ENCODE results near the gene LRRC74B.
A peak's percentile ranks its signal among the peaks of the same experiment; 100 is the strongest.
"Not testable (repeated sequence)": the region's sequence is repeated elsewhere in the genome, so short reads cannot be mapped to it uniquely, and the experiment has no call there.

The LRRC74B gene

DNA sequence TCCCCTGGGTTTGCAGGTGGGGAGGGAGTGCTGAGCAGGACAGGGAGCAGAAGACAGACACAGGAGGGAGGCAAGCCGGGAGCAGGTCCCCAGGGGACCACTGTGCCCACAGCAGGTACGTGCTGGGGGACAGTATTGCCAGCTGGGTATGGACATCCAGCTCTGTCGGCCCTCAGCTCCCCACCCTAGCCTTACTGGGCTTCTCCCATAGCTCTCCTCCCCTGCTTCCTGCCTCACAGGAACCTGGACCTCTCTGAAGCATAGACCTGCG lies 9.8 kb downstream of the LRRC74B start:
- no peaks in the 10 kb centered on the region for H3K9me3 ChIP-seq (replicated peaks in 1 of 11)
- 0 out of 22 replicates have a peak, but pooled peaks cover 0 to 2% (median 0%) of the 10 kb centered on the region in 11 experiments for H4K20me1 ChIP-seq
- no peaks in the 10 kb centered on the region for H3K27me3 ChIP-seq
- peak overlapping the region in 1 of 11 experiments; percentile 26; a peak in 1 of 22 replicates for H3K9ac ChIP-seq
- peaks cover 23 to 57% (median 50%) of the 10 kb centered on the region in 10 experiments for H3K4me1 ChIP-seq
- TF ChIP-seq Cebpa-rat (IDR thresholded peaks at IDR 0.05) = no peak
- H3K27ac ChIP-seq = no peak overlapping the region
- H3K4me2 ChIP-seq = peak overlapping the region; percentile 70 to 88 (median 80)
- H3K4me3 ChIP-seq = peak overlapping the region in 1 of 10 experiments; percentile 30; a peak in 2 of 20 replicates
- no peaks in the 10 kb centered on the region for H3K36me3 ChIP-seq

DNA sequence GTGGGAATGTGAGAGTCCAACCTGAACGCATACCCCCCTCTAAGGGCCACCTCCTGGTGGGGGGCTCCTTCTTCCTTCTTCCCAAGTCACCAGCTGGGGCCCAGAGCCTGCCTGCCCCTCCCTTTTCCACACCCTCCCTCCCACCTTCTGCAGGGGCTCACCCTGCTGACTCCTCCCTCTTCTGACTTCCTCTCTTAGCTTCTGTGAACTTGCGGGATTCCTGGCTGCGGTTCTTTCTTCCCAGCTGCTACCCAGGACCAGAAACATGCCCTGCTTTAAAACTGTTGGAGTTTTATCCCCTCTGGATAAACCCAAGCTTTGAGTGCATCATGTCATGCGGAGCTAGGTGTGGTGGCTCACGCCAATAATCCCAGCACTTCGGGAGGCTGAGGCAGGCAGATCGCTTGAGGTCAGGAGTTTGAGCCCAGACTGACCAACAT lies 10.2 kb downstream of the LRRC74B start:
- H4K20me1 ChIP-seq = 0 out of 22 replicates have a peak, but pooled peaks cover 0 to 2% (median 0%) of the 10 kb centered on the region in 11 experiments
- H3K27ac ChIP-seq = no peak overlapping the region
- no peak for TF ChIP-seq Cebpa-rat (IDR thresholded peaks at IDR 0.05)
- no peaks in the 10 kb centered on the region for H3K27me3 ChIP-seq
- peak overlapping the region; percentile 70 to 88 (median 80) for H3K4me2 ChIP-seq
- peak overlapping the region in 1 of 10 experiments; percentile 30; a peak in 2 of 20 replicates for H3K4me3 ChIP-seq
- peaks cover 23 to 54% (median 48%) of the 10 kb centered on the region in 10 experiments for H3K4me1 ChIP-seq
- no peaks in the 10 kb centered on the region for H3K36me3 ChIP-seq
- no peaks in the 10 kb centered on the region for H3K9me3 ChIP-seq (replicated peaks in 1 of 11)
- no peak overlapping the region; a peak in 1 of 22 replicates for H3K9ac ChIP-seq

DNA sequence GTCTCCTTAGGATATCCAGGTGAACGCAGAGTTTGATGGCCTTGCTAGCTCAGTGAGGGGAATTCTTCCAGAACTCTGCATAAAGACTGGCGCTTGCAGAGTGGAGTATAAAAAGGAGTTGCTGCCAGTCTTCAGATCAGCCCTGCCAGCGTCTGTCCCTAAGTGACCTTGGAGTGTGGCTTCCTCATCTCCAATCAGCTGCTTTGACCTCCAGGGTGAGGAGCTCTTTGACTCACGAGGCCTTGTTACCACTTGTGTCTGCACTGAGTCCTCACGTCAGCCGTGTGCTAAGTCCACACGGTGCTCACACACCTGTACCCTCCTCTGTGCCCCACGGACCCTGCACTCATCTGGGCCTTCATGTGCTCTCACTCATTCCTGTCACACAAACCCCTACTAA lies 14.6 kb downstream of the LRRC74B start:
- not testable (repeated sequence) for H3K9ac ChIP-seq; H3K4me2 ChIP-seq; H3K27me3 ChIP-seq; H3K36me3 ChIP-seq; H4K20me1 ChIP-seq; H3K4me3 ChIP-seq; H3K27ac ChIP-seq; H3K9me3 ChIP-seq (replicated peaks in 1 of 11)
- peaks cover 17 to 19% (median 18%) of the 10 kb centered on the region in 10 experiments for H3K4me1 ChIP-seq

DNA sequence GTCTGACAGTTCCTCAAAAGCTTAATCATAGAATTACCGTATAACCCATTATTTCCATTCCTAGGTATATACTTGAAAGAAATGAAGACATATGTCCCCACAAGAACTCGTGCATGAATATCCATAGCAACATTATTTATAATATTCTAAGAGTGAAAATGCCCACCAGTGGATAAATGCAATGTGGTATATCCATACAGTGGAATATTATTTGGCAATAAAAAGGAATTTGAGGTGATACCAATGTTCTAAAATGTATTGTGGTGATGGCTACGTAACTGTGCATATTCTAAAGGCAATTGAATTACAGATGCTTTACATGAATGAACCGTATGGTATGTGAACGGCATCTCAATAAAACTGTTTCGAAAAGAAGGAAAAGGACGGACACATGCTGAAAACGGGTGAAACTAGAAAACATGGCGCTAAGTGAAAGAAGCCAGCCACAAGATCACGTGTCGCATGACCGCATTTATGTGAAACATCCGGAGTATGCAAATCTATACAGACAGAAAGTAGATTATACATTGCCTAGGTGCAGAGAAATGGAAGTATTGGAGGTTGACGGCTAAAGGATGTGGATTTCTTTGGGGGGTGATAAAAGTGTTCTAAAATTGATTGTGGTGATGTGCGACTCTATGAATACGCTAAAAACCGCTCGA lies 16.0 kb downstream of the LRRC74B start:
- H3K27me3 ChIP-seq; H3K27ac ChIP-seq; H3K4me1 ChIP-seq; H3K4me3 ChIP-seq; H3K9me3 ChIP-seq (replicated peaks in 1 of 11); H3K4me2 ChIP-seq; H3K9ac ChIP-seq; H4K20me1 ChIP-seq; H3K36me3 ChIP-seq: not testable (repeated sequence)

GRCh38 chr22:21064425-21064824 lies 18.7 kb downstream of the LRRC74B start:
- H3K27ac ChIP-seq; H3K9ac ChIP-seq; H3K9me3 ChIP-seq (replicated peaks in 1 of 11); H3K4me1 ChIP-seq; H4K20me1 ChIP-seq; H3K36me3 ChIP-seq; H3K27me3 ChIP-seq; H3K4me3 ChIP-seq; H3K4me2 ChIP-seq: not testable (repeated sequence)

DNA sequence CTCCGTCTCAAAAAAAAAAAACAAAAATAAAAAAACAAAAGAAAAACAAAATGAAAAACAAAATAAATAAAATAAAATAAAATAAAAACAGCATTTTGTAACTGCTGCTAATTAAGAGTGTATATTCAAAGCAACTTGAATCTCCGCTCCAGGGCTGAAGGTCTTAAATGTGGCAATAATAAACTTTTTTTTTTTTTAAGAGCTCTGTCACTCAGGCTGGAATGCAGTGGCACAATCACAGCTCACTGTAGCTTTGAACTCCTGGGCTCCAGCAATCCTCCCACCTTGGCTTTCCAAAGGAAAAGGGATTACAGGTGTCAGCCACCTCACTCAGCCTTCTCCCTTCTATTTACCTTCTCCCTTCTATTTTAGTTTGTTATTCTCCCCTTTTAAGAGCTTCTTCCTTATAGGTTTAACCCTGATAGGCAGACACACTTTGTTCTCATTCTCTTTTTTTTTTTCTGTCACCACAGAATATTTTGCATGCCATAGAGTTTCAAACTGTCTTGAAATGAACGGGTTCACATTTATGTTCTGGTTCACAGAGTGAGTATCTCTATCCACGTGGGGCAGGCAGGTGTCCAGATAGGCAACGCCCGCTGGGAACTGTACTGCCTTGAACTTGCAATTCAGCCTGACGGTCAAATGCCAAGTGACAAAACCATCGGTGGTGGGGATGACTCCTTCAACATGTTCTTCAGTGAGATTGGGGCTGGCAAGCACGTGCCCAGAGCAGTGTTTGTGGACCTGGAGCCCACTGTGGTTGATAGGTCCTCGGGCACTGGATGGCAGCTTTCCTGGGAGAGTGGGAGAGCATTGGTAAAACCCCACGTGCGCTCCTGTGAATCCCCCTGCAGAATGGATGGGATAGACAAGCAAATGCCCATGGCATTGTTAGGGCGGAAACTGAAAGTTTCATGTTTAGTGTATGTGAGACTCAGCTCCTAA lies 19.4 kb downstream of the LRRC74B start:
- H4K20me1 ChIP-seq = no peaks in the 10 kb centered on the region
- no peaks in the 10 kb centered on the region for H3K36me3 ChIP-seq
- no peak for TF ChIP-seq Cebpa-rat (IDR thresholded peaks at IDR 0.05)
- H3K9ac ChIP-seq = no peak overlapping the region
- H3K4me1 ChIP-seq = no peaks in the 10 kb centered on the region
- peaks cover 0 to 7% (median 0%) of the 10 kb centered on the region in 11 experiments; a peak in 2 of 22 replicates for H3K9me3 ChIP-seq (replicated peaks in 1 of 11)
- H3K4me3 ChIP-seq = no peak overlapping the region
- no peak overlapping the region for H3K27ac ChIP-seq
- no peaks in the 10 kb centered on the region for H3K27me3 ChIP-seq
- H3K4me2 ChIP-seq = no peak overlapping the region

- Histone ChIP-seq H3K9me3 (replicated peaks in 1 of 11) (peaks cover 1 to 23% (median 11%) of the 10 kb centered on the region in 11 experiments; a peak in 17 of 22 replicates), H3K4me1 (no peaks in the 10 kb centered on the region), H3K4me3 (no peak overlapping the region), H3K4me2 (no peak overlapping the region), H3K27ac (no peak overlapping the region), H3K36me3 (no peaks in the 10 kb centered on the region), H4K20me1 (no peaks in the 10 kb centered on the region), H3K9ac (no peak overlapping the region), H3K27me3 (no peaks in the 10 kb centered on the region)
- TF ChIP-seq Cebpa-rat (IDR thresholded peaks at IDR 0.05) = no peak
Observed at GRCh38 chr22:21067075-21067900, 21.5 kb downstream of the LRRC74B start.

DNA sequence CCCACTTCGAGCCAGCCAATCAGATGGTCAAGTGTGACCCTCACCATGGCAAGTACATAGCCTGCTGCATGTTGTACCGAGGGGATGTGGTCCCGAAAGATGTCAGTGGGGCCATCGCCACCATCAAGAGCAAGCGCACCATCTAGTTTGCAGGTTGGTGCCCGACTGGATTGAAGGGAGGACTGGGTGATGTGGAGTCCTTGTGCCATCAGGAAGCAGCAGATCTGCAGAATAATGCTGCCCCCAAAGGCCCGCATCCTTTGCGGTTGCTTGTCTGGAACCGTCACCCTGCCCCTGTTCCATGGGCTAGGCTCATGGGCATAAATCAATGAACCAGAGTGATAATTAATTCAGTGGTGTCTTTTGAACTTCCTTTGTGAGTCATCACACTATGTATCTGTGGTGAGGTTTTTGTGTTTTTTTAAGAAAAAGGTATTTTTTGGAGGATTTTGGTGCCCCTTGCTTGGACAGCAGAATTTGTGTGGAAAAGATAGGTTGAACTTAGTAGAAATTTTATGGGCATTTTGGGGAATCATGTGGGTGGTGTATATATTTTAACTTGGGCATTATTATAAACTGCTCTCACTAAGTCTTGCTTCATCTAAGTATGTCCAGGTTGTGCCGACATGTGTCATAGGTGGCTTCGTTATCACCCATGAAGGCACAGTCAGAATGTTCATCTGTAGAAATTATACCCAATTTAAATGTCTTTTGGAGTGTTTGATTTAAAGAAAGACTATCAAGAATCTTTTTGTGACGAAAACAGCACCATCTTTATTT lies 22.3 kb downstream of the LRRC74B start:
- H3K4me2 ChIP-seq = no peak overlapping the region
- H3K4me1 ChIP-seq = peaks cover 0 to 1% (median 0%) of the 10 kb centered on the region in 10 experiments; a peak in 2 of 20 replicates
- H3K4me3 ChIP-seq = no peak overlapping the region
- TF ChIP-seq Cebpa-rat (IDR thresholded peaks at IDR 0.05) = no peak
- no peaks in the 10 kb centered on the region for H3K36me3 ChIP-seq
- peaks cover 5 to 31% (median 15%) of the 10 kb centered on the region in 11 experiments; a peak in 18 of 22 replicates for H3K9me3 ChIP-seq (replicated peaks in 1 of 11)
- H4K20me1 ChIP-seq = no peaks in the 10 kb centered on the region
- H3K27ac ChIP-seq = no peak overlapping the region
- H3K27me3 ChIP-seq = no peaks in the 10 kb centered on the region
- no peak overlapping the region for H3K9ac ChIP-seq
